ENCODE measurements around the gene IFI6.

- TF ChIP-seq, protein P1, sequence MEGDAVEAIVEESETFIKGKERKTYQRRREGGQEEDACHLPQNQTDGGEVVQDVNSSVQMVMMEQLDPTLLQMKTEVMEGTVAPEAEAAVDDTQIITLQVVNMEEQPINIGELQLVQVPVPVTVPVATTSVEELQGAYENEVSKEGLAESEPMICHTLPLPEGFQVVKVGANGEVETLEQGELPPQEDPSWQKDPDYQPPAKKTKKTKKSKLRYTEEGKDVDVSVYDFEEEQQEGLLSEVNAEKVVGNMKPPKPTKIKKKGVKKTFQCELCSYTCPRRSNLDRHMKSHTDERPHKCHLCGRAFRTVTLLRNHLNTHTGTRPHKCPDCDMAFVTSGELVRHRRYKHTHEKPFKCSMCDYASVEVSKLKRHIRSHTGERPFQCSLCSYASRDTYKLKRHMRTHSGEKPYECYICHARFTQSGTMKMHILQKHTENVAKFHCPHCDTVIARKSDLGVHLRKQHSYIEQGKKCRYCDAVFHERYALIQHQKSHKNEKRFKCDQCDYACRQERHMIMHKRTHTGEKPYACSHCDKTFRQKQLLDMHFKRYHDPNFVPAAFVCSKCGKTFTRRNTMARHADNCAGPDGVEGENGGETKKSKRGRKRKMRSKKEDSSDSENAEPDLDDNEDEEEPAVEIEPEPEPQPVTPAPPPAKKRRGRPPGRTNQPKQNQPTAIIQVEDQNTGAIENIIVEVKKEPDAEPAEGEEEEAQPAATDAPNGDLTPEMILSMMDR (IDR thresholded peaks at IDR 0.05): peak in 3 of 12 donors; percentile 5 to 7 (median 7)
- TF ChIP-seq POLR2A (IDR thresholded peaks at IDR 0.05): no peak
Measured at GRCh38 chr1:27719286-27720251, 47.6 kb upstream of the IFI6 start.
